Fibroblast of lung (primary cell): ENCODE data around the gene ANKRD22.

Experiments used
- CTCF ChIP-seq, 2 donors: IDR thresholded peaks in 1 of 2; conservative IDR thresholded peaks in 1 of 2; 1 replicate in 1 of 2; 2 replicates in 1 of 2; pipeline ENCODE4 v1.5.1; 2011 to 2012; ENCODE audit warnings: low read length in 2 of 2, control low read depth in 1 of 2, inconsistent platforms in 1 of 2, low read depth in 1 of 2, mild to moderate bottlenecking in 1 of 2
- EZH2 ChIP-seq: IDR thresholded peaks from 2 replicates; pipeline ENCODE4 v1.5.1; 2012; ENCODE audit warnings: low read length, control low read depth, mild to moderate bottlenecking; ENCODE audit errors: missing control alignments

GRCh38 chr10:88852327-88852726 is 683 bp upstream of the ANKRD22 start:
- TF ChIP-seq EZH2: no peak
- no peak for TF ChIP-seq CTCF (conservative IDR thresholded peaks at IDR 0.05 in 1 of 2, IDR thresholded peaks at IDR 0.05 in 1 of 2; ENCODE audit: low read depth in 1 of 2, low read length in 2 of 2)
